HepG2 (cell line): ENCODE results near the gene PNKD. TPM values are rescaled to one million over a fixed set of nuclear protein-coding genes. Genes with fewer than 3 reads are reported as not detected.

ENCODE experiments used
- AKAP8 ChIP-seq: sonication (generic); formaldehyde crosslinking; IDR thresholded peaks from 2 replicates; pipeline ENCODE4 v1.5.1; 2020; ENCODE audit warnings: mild to moderate bottlenecking, missing genetic modification reagents
- GATAD2A ChIP-seq: IDR thresholded peaks from 2 replicates; pipeline ENCODE4 v1.6.1; 2016
- SNRNP70 ChIP-seq: fragments of 200-400 bp; formaldehyde crosslinking; IDR thresholded peaks from 2 replicates; pipeline ENCODE4 v1.6.1; 2017; ENCODE audit warnings: mild to moderate bottlenecking, low read depth, low read length, moderate library complexity
- STAT5B ChIP-seq: sonication (generic); formaldehyde crosslinking; IDR thresholded peaks from 2 replicates; pipeline ENCODE4 v1.4.0; 2020; ENCODE audit warnings: missing genetic modification reagents
- TERF1 ChIP-seq: sonication (generic); formaldehyde crosslinking; IDR thresholded peaks from 2 replicates; pipeline ENCODE4 v1.8.0; 2022; ENCODE audit warnings: mild to moderate bottlenecking, missing genetic modification reagents, moderate library complexity
- ZNF10 ChIP-seq: sonication (generic); formaldehyde crosslinking; IDR thresholded peaks from 2 replicates; pipeline ENCODE4 v1.4.0; 2020; ENCODE audit warnings: mild to moderate bottlenecking, low read depth, missing genetic modification reagents, borderline replicate concordance
- ZNF318 ChIP-seq: sonication (generic); formaldehyde crosslinking; IDR thresholded peaks from 2 replicates; pipeline ENCODE4 v1.4.0; 2020; ENCODE audit warnings: mild to moderate bottlenecking, missing genetic modification reagents
- polyA plus RNA-seq, 8 experiments: library from polyadenylated mRNA; depleted of rRNA in 3 of 8; stranded (reverse) in 7 of 8; unstranded in 1 of 8; fragments of >200 nt; fragmentation: Illumina TruSeq in 4 of 8; extraction: Trizol in 4 of 8; gene quantifications; 2 replicates each; pipeline versions ENCODE4 v1.2.1 to v1.2.3, GENCODE V29; 2011 to 2016; ENCODE audit warnings: low read depth in 4 of 8, missing spikeins in 1 of 8, mixed read lengths in 1 of 8; ENCODE audit not compliant: insufficient read depth in 1 of 8
- total RNA-seq, 5 experiments: library from RNA; depleted of rRNA; stranded (reverse); fragments of >200 nt; fragmentation: Illumina TruSeq; extraction: Trizol; gene quantifications; 2 replicates each; pipeline ENCODE4 v1.2.3, GENCODE V29; 2016; ENCODE audit warnings: low read depth in 1 of 5
- TF ChIP-seq, protein P1 (sequence below): sonication (generic); formaldehyde crosslinking; IDR thresholded peaks from 2 replicates; pipeline ENCODE4 v1.8.0; 2022; ENCODE audit warnings: missing genetic modification reagents, mild to moderate bottlenecking, borderline replicate concordance
- TF ChIP-seq, protein P2 (sequence below): sonication (generic); formaldehyde crosslinking; IDR thresholded peaks from 2 replicates; pipeline ENCODE4 v1.5.0; 2020; ENCODE audit warnings: mild to moderate bottlenecking, missing genetic modification reagents

The PNKD gene
- total and polyA plus RNA-seq, 2 of the 13 experiments (the other 11 are each of a cell fraction or from before 2014, with no cell fraction given): 55.9 to 80.4 TPM

DNA sequence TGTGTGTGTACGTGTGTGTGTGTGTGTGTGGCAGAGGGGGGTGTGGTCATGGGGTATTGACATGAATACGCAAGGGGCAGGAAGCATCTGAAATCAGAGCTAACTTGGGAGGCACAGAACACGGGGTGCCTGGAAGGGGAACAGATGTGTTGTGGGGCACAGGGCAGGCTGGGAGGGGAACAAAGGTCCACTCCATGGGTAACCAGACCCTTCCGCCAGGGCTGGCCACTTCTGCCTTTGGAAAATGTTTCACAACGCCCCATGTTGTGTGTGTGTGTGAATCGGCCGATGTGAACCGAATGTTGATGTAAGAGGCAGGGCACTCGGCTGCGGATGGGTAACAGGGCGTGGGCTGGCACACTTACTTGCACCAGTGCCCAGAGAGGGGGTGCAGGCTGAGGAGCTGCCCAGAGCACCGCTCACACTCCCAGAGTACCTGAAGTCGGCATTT, 111.6 kb downstream of the PNKD start, which contains the start of gene SLC11A1 (continued):
- TF ChIP-seq STAT5B (CRISPR knock-in tag): no peak
- no peak for TF ChIP-seq ZNF10 (CRISPR knock-in tag)
- TF ChIP-seq TERF1 (CRISPR knock-in tag): no peak
- TF ChIP-seq GATAD2A (CRISPR knock-in tag): 0 out of 2 replicates have a peak, but pooled peaks have one; percentile 13
- TF ChIP-seq, protein P1, sequence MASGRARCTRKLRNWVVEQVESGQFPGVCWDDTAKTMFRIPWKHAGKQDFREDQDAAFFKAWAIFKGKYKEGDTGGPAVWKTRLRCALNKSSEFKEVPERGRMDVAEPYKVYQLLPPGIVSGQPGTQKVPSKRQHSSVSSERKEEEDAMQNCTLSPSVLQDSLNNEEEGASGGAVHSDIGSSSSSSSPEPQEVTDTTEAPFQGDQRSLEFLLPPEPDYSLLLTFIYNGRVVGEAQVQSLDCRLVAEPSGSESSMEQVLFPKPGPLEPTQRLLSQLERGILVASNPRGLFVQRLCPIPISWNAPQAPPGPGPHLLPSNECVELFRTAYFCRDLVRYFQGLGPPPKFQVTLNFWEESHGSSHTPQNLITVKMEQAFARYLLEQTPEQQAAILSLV: peak; percentile 48; the same call in 1 of the 2 replicates
- no peak for TF ChIP-seq SNRNP70
- TF ChIP-seq, protein P2, sequence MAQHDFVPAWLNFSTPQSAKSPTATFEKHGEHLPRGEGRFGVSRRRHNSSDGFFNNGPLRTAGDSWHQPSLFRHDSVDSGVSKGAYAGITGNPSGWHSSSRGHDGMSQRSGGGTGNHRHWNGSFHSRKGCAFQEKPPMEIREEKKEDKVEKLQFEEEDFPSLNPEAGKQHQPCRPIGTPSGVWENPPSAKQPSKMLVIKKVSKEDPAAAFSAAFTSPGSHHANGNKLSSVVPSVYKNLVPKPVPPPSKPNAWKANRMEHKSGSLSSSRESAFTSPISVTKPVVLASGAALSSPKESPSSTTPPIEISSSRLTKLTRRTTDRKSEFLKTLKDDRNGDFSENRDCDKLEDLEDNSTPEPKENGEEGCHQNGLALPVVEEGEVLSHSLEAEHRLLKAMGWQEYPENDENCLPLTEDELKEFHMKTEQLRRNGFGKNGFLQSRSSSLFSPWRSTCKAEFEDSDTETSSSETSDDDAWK (CRISPR knock-in tag): no peak
- no peak for TF ChIP-seq ZNF318
- TF ChIP-seq AKAP8 (CRISPR knock-in tag): no peak
